OCI-LY1 (cell line): ENCODE results near the gene PRKCH.

ENCODE experiments used
- EZH2 ChIP-seq: fragments of 200-600 bp; sonication (generic), shearing (Covaris generic); IDR thresholded peaks from 2 replicates; pipeline ENCODE4 v1.8.0; 2017; ENCODE audit warnings: borderline replicate concordance, mixed run types, mild to moderate bottlenecking, antibody characterized with exemption, low read length, moderate library complexity, mixed read lengths
- TF ChIP-seq, protein P1 (sequence below): fragments of 200-600 bp; sonication (generic), shearing (Covaris generic); IDR thresholded peaks from 2 replicates; pipeline ENCODE4 v1.5.1; 2017; ENCODE audit warnings: mild to moderate bottlenecking, antibody characterized with exemption, low read length, moderate library complexity, mixed read lengths

DNA sequence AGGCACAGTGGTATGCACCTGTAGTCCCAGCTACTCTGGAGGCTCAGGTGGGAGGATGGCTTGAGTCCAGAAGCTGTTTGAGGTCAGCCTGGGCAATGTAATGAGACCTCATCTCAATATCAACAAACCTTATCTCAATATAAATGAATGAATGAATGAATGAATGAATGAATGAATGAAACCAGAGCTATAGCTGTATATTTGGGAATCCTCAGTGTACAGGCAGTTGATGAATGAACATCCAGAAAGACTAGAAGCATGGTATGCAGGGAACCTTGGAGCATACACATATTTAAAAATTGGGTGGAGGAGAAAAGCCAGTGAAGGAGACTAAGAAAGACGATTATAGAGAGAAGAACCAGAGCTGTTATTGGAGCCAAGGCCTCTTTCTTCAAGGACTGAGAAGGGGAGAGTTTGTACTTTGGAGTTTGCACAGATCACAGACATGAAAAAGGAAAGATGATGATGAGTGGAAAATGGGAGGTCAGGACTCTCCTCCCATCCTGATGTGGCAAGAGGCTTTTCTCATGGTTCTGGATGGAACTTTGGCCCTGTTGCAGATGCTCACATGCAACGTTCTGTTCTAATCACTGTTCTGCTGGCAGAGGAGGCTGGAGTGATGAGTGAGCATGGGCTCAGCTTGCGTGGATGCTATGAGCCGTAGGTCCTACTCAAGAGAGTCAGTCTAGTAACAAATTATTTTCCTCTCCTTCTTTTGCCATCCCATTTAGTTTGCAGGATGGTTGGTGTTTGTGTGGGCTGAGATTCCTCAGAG, 114.4 kb downstream of the PRKCH start:
- TF ChIP-seq, protein P1, sequence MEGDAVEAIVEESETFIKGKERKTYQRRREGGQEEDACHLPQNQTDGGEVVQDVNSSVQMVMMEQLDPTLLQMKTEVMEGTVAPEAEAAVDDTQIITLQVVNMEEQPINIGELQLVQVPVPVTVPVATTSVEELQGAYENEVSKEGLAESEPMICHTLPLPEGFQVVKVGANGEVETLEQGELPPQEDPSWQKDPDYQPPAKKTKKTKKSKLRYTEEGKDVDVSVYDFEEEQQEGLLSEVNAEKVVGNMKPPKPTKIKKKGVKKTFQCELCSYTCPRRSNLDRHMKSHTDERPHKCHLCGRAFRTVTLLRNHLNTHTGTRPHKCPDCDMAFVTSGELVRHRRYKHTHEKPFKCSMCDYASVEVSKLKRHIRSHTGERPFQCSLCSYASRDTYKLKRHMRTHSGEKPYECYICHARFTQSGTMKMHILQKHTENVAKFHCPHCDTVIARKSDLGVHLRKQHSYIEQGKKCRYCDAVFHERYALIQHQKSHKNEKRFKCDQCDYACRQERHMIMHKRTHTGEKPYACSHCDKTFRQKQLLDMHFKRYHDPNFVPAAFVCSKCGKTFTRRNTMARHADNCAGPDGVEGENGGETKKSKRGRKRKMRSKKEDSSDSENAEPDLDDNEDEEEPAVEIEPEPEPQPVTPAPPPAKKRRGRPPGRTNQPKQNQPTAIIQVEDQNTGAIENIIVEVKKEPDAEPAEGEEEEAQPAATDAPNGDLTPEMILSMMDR, result no peak
- TF ChIP-seq EZH2, result no peak
